HG03139 (cell line): ENCODE data around the gene ACOT7.

ENCODE experiments used
- ATAC-seq: cut with Tn5 transposase; IDR thresholded peaks from one replicate; pipeline ENCODE4 v1.9.1; 2021; ENCODE audit not compliant: unreplicated experiment

Gene ACOT7

DNA sequence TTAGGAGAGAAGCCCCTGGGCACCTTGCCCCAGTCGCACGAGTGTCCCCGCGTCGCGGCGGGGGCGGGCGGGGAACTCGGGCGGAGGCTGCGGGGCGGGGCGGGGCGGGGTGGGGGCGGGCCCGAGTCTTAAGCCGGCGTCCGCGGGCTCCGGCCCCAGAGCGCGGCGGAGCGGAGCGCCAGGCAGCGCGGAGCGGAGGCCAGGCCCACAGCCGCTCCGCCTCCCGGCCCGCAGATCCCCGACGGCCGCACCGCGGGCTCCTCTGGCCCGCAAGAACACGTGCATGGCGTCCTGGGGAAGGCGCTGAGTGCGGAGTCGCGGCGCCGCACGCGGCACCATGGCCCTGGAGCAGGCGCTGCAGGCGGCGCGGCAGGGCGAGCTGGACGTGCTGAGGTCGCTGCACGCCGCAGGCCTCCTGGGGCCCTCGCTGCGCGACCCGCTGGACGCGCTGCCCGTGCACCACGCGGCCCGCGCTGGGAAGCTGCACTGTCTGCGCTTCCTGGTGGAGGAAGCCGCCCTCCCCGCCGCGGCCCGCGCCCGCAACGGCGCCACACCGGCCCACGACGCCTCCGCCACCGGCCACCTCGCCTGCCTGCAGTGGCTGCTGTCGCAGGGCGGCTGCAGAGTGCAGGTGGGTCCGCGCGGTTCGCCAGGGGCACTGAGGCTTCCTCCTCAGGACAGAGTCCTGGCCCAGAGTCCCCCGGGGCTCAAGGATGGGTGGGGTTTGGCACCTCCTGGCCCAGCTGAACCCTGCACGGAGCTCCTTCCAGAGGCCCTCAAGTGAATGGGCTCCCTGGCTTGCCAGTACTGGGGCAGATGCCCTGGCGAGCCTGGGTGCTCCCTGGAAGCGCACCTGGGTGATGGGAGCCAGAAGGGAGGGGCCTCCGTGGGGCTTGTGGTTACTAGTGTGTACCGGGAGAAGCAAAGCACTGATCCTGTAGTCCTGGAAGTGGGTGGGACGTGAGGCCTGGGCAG, 31.3 kb upstream of the ACOT7 start, which contains the start of gene ESPN:
ESPN (plus strand) TSS at position 158 of the 975 bp plus-strand sequence; CDS start at position 338, 180 bp downstream.
- ATAC-seq: no peak

DNA sequence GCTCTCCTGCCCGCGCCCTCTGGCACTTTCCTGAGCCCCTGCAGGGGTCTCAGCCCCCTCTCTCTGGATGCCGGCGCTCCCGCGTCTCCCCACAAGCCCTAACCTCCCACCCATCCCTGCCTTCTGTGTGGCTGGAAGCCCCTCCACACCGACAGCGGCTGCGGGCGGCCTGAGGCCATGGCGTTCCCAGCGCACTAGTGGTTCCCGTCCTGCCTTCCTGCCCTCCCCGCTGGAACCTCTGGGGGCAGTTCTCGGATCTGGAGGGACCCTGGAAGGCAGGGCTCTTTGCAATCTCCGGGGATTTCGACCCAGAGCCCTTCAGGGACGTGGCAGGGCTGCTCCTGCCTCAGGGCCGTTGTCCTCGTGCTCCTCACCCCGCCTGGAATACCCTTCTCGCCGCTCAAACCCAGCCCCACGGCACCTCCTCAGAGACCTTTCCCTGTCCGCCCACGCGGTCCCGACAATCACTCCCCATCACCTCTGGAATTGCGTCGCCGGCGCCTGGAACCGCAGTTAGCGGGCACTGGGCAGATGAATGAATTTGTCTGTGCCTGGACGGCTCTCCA, 30.5 kb upstream of the ACOT7 start:
- no peak for ATAC-seq

DNA sequence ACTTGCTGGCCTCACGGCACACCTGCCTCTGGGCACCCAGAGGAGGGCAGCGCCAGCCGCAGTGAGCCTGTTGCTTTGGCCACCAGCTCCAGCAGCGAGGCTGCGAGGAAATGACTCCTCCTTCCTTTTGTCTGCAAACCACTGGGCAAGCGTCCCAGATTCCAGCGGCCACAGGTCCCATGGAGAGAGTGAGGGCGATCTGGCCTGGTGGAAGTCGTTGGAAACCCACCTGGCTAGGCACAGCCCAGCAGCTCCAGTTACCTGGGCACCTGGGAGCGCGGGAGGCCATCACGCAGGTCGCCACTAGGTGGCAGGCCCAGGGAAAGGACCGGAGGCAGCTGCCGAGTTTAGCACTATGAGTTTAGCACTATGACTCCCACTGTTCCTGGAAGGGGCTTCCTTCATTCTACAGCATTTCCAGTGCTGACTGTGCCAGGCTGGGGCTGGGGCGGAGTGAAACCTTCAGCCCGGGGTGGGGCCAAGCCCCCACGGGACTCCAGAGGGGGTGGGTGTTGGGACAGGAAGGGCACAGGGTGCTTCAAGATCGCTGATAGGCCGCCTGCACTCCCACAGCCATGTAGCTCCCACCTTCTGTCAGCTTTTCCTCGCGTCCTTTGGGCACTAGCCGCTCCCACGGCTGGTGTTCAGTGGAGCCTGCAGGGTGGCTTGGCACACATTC, 29.9 kb upstream of the ACOT7 start:
- ATAC-seq: no peak

DNA sequence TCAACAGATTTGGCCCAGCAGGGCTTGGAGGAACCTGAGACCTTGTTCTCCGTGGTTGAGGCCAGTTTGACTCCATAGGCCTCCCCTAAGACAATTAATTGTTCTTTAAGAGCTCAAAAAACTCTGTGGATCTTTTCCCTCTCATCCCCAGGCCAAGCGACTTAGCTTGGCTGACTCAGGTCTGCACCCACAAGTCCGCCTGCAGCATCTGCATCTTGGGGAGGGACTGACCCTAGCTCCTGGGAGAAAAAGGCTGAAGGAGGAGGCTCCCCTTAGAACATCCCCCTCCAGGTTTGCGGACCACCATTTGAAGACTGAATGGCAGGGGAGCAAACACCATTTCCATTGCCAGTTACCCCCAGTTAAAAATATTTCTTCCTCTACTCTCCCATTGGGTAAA, 27.7 kb upstream of the ACOT7 start:
- ATAC-seq: no peak

DNA sequence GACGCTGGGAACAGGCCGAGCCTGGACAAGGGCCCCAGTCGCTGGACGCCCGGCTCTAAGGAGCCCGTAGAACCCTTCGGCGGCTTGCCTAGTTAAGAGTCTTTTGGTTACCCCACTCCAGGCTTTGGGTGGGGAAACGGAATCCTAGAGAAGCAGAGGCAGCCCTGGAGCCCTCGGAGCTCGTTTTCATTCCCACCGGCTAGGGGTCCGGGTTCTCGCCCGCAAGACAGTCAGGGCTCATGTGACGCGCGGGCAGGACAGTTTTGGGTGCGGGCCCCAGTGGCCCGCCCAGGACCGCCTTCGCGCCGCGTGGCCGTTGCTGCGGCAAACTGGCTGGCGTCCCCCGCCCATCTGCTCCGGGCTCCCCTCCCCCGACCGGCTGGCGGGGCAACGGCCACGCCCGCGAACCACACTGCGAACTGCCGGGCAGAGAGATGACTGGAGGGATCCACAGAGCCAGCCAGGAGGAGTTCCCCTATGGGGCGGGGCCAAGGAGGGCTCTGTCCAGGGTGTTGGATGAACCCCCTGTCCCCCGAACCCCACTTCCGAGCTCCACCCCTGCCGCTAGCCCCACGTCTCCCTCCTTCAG, 27.0 kb upstream of the ACOT7 start:
- ATAC-seq: no peak

DNA sequence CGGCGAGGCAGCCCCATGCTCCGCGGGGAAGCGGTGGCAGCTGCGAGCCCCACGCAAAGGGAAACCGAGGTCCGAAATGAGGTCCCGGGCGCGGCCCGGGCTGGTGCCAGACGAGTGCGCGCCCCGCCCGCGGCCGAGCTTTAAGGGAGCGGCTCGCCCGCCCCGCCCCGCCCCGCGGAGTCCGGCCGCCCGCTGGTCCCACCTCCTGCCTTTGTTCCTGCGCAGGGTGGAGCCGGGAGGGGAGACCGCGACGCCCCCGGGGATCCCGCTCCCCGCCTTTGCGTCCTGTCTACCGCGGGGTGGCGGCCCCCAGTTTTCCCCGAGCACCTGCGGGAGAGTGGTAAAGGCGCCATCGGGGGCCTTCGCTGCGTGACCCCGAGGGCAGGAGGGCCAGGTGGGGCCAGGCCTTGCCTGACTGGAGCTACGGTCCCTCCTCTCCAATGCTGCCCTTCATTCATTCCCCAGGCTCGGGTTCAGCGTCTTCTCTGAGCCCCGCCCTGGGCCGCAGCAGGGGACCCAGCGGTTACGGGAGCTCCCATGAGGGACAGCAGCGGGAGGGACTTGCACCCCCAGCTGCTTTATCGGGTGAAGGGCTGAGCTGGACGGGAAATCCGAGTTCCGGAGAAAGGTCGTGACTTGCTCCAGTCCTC, 26.4 kb upstream of the ACOT7 start, which contains the start of gene HES2:
HES2 (minus strand) TSS at position 116 of the 650 bp plus-strand sequence; CDS start at position 17, 99 bp downstream.
- no peak for ATAC-seq

DNA sequence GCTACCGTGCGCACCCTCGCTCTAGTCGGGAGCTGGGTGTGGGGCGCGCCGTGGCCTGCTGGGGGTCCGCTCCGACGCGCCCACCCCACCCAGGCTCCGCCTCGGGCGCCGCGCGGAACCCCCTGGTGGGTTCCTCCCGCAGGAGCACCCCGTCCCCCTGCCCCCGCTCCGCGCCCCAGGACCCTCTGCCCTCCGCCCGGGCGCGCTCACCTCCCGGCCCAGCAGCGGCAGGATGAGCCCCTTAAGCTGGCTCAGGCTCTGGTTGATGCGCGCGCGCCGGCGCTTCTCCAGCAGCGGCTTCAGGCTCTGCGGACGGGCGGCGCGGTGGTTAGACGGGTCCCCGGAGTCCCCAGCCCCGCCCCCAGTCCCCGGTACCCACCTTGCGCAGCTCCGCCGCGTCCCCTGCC, 25.8 kb upstream of the ACOT7 start:
- no peak for ATAC-seq

DNA sequence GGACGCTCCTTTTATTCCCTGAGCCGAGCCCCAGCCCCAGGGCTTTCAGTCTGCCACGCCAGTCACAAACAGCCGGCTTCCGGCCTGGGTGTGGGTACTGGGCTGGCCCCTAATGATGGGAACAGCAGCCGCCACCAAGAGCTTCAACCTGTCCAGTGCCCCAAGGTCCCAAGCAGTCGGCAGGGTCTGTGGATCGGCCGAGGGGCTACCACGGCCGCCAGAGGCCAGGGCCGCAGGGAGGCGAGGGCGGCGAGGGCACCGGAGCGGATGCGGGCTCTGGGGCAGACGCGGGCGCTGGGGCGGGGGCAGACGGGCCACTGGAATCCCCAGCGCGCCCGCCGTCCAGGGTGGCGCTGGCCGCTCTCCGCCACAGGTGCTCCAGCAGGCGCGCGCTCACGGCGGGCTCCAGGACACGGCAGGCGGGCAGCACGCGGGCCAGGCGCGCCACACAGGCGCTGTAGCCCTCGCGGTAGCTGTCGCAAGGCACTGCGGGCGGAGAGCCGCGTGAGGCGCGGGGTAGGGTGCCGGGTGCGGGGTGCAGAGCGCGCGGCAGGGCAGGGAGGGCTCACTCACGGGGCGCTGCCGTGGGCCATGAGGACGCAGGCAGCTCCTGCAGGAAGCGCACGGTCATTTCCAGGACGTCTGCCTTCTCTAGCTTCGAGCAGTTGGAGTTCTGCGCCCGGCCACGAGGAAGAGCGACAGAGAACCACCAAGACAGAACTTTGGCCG, 25.3 kb upstream of the ACOT7 start:
- ATAC-seq: no peak

DNA sequence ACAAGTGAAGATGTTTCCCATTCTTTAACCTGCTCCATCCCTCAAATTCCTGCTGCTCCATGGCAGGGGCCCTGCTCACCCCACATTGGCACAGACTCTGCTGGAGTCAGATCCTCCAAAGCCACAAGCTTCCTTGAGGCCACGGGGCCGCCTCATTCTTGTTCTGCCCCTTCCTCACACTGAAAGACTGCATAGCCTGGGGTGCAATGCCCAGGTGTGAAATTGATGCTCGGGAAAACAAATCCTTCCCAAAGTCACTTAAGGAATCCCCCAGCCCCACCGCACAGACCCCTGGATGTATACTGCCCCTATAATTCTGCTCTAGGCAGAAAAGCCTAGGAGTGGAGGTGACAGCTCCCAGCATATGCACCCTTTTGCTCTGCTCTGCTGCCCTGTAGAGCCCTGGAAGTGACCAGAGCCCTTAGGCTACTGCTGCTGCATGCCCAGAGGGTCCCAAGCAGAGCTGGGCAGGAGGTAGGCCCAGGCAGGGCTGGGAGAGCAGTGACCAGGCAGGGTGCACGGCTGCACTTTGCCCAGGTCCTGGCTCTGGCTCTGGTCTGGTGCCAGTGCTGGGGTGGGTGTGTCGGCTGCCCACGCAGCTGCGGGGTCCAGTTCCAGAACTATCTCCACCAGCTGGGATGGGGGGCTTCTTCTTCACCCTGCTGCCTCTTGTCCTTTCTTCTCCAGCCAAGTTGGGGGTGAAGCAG, 24.5 kb upstream of the ACOT7 start:
- ATAC-seq: no peak

DNA sequence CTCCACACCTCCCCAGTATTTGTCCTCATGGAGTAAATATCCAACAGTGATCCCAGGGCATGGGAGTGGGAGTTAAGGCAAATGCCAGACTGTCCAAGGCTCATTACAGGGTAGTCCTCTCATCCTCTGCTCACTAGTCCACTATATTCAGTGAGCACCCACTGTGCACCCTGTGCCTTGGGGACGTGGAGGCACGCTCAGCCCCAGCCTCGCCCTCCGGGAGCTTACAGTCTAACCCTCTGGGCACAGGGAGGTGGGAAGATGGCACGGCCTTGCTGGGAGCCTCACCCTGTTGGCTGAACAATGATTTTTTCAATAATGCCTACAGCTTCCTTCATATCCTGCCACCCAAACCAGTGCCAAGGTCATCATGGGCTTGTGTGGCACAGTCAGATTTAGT, 23.3 kb upstream of the ACOT7 start:
- ATAC-seq: no peak

DNA sequence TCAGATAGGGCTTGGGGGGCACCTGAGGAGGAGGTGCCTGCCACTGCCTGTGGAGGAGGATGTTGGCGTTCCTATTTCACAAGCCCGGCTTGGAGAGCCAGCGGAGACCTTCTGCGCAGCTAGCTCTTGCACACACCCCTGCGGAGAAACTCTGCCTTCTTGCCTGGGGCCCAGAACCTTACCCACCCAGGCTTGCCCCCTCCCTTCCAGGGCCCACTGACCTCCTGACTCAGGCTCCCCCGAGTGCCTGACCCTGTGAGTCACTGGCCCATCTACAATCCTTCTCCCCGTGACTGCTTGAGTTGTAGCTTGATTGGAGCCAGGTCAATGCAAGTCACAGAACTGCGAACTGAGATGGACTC, 22.7 kb upstream of the ACOT7 start:
- ATAC-seq: no peak

DNA sequence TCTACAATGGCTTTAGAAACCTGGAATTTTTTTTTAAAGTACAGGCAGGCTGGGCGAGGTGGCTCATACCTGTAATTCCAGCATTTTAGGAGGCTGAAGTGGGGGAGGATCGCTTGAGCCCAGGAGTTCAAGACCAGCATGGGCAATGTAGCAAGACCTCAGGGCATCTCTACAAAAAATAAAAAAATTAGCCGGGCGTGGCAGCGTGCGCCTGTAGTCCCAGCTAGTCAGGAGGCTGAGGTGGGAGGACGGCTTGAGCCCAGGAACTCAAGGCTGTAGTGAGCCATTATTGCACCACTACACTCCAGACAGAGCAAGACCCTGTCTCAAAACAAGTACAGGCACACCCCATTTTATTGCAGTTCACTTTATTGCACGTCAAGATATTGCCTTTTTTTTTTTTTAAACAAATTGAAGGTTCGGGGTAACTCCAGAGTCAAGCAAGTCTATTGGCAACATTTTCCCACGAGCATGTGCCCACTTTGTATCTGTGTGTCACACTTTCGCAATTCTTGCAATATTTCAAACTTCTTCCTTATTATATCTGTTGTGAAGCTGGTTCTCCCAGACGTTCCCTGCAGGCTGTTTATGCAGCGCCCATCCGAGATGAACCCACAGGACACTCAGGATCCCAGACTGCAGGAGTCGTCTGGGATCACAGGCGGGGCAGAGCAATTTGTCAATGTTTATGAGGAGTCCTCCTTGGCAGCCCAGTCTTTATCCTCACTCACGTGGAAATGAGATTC, 21.5 kb upstream of the ACOT7 start:
- no peak for ATAC-seq

DNA sequence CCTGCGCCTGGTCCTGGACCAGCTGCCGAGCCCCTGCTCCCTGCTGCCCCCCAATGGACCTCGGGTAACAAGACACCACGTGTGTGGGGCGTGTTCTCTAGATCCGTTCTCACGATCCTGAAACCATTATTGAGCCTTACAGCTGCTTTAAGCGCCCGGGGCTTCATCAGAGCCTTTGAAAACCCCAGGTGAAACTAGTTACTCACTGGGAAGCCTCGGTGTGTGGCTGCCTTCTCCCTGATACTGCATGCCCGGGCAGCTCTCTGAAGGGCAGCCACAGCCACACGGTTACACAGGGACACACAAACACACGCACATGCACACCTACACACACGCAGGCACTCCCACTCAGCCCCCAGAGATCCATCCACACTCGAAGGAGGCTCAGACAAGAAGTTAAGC, 20.9 kb upstream of the ACOT7 start:
- ATAC-seq: no peak

DNA sequence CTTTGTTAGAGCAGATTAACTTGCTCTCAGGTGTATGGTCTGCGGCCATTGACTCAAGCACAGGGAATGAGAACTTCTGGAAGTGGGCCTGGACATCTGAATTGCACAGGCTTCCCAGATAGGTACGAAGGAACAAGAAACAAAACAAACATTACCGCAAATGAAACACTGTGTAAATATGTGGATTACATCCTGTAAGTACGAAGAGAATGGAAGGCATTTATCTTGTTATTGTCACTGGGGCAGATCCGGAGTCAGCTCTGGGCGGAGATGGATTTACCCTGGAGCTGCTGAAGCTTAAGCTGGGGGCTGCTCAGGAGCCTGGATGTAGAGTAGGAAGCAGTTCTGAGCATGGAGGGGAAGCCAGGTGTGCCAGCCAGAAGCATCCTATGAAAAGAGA, 19.3 kb upstream of the ACOT7 start:
- ATAC-seq: no peak

DNA sequence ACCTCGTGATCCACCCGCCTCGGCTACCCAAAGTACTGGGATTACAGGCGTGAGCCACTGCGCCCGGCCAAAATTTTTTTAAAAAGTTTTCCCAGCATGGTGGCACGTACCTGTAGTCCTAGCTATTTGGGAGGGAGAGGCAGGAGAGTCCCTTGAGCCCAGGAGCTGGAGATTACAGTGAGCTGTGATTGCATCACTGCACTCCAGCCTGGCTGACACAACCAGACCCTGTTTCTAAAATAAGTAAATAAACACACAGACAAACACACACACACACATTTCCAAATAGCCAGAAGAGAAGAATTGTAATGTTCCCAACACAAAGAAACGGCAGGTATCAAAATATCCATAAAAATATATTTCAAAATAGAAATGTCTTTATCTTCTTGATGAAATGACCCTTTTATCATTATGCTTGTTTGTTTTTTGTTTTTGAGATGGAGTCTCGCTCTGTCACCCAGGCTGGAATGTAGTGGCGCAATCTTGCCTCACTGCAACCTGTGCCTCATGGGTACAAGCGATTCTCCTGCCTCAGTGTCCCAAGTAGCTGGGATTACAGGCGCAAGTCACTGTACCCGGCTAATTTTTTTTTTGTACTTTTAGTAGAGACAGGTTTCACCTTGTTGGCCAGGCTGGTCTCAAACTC, 16.8 kb upstream of the ACOT7 start:
- ATAC-seq: no peak

DNA sequence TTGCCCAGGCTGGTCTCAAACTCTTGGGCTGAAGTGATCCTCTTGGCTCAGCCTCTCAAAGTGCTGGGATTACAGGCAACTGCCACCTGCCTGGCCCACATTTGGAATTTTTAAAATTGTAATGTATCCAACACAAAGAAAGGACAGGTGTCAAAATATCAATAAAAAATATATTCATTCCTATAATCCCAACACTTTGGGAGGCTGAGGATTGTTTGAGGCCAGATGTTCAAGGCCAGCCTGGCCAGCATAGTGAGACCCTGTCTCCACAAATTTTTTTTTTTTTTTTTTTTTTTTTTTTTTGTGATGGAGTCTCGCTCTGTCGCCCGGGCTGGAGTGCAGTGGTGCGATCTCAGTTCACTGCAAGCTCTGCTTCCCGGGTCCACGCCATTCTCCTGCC, 16.2 kb upstream of the ACOT7 start:
- no peak for ATAC-seq

DNA sequence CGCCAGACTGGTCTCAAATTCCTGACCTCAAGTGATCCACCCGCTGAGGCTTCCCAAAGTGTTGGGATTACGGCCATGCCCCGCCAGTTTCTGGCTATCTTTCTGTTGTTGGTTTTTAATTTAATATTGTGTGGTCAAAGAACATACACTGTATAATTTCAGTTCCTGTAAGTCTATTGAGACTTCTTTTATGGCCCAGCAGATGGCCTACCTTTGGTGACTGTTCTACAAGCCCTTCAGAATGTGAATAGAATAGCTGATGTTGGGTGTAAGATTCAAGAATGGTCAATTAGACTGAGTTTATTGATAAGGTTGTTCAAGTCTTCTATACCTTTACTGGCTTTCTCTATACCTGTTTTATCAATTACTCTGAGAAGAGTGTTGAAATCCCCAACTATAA, 15.5 kb upstream of the ACOT7 start:
- no peak for ATAC-seq

DNA sequence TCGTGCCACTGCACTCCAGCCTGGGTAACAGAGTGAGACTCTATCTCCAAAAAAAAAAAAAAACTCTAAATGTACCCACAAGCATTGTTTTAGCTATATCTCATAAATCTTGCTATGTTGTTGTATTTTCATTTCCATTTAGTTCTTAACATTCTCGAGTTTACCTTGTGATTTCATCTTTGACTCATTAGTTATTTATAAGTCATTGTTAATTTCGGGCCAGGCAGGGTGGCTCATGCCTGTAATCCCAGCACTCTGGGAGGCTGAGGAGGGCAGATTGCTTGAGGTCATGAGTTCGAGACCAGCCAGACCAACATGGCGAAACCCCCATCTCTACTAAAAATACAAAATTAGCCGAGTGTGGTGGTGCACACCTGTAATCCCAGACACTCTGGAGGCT, 14.5 kb upstream of the ACOT7 start:
- ATAC-seq: no peak
